GM23248 (cell line): Measurements from ENCODE around the gene HOOK1. TPM values are rescaled to one million over a fixed set of nuclear protein-coding genes. Genes with fewer than 3 reads are reported as not detected.
"Not testable (repeated sequence)": the region's sequence is repeated elsewhere in the genome, so short reads cannot be mapped to it uniquely, and the experiment has no call there.

Source experiments
- DNase-seq: peaks from one replicate; pipeline ENCODE4 v3.0.0-alpha.2; 2015
- H2AFZ ChIP-seq: fragments of 200-600 bp; sonication (generic); 2 replicates; pipeline ENCODE4 v1.6.1; 2016; ENCODE audit warnings: antibody characterized with exemption
- H3F3A ChIP-seq: fragments of 200-600 bp; sonication (generic); 2 replicates; pipeline ENCODE4 v1.6.1; 2016; ENCODE audit warnings: mild to moderate bottlenecking, antibody characterized with exemption, mixed run types; ENCODE audit not compliant: insufficient read depth
- H3K27ac ChIP-seq: fragments of 200-600 bp; sonication (generic); 2 replicates; pipeline ENCODE4 v1.5.1; 2016; ENCODE audit warnings: mild to moderate bottlenecking
- H3K27me3 ChIP-seq: fragments of 200-600 bp; sonication (generic); replicated peaks from 2 replicates; pipeline ENCODE4 v1.6.1; 2016; ENCODE audit warnings: mild to moderate bottlenecking; ENCODE audit not compliant: insufficient read depth
- H3K36me3 ChIP-seq: fragments of 200-600 bp; sonication (generic); 2 replicates; pipeline ENCODE4 v1.6.1; 2016; ENCODE audit warnings: low read depth, mild to moderate bottlenecking
- H3K4me1 ChIP-seq: fragments of 200-600 bp; sonication (generic); 2 replicates; pipeline ENCODE4 v1.6.1; 2016; ENCODE audit warnings: mild to moderate bottlenecking; ENCODE audit not compliant: insufficient read depth
- H3K4me2 ChIP-seq: fragments of 200-600 bp; sonication (generic); one replicate; pipeline ENCODE4 v1.6.1; 2016; ENCODE audit warnings: mild to moderate bottlenecking; ENCODE audit not compliant: unreplicated experiment
- H3K4me3 ChIP-seq: fragments of 200-600 bp; sonication (generic); 2 replicates; pipeline ENCODE4 v1.5.1; 2016; ENCODE audit warnings: mild to moderate bottlenecking
- H3K79me2 ChIP-seq: fragments of 200-600 bp; sonication (generic); 2 replicates; pipeline ENCODE4 v1.6.1; 2016; ENCODE audit warnings: mild to moderate bottlenecking; ENCODE audit not compliant: insufficient read depth
- H3K9ac ChIP-seq: fragments of 200-600 bp; sonication (generic); 2 replicates; pipeline ENCODE4 v1.6.1; 2016; ENCODE audit warnings: mild to moderate bottlenecking
- H3K9me2 ChIP-seq: fragments of 200-600 bp; sonication (generic); 2 replicates; pipeline ENCODE4 v1.6.1; 2016; ENCODE audit warnings: mixed run types, mild to moderate bottlenecking, moderate library complexity; ENCODE audit not compliant: insufficient read depth
- H3K9me3 ChIP-seq: fragments of 200-600 bp; sonication (generic); one replicate; pipeline ENCODE4 v1.6.1; 2017; ENCODE audit warnings: low read depth
- H4K20me1 ChIP-seq: fragments of 200-600 bp; sonication (generic); 2 replicates; pipeline ENCODE4 v1.6.0; 2016; ENCODE audit not compliant: insufficient read depth
- EZH2 ChIP-seq: fragments of 200-600 bp; sonication (generic); IDR thresholded peaks from 2 replicates; pipeline ENCODE4 v1.6.1; 2018; ENCODE audit warnings: antibody characterized with exemption, mild to moderate bottlenecking; ENCODE audit not compliant: insufficient read depth, poor library complexity, severe bottlenecking
- EZH2phosphoT487 ChIP-seq: fragments of 200-600 bp; sonication (generic); IDR thresholded peaks from 2 replicates; pipeline ENCODE4 v1.6.1; 2018; ENCODE audit warnings: antibody characterized with exemption, moderate library complexity, mild to moderate bottlenecking, low read depth; ENCODE audit not compliant: insufficient read depth
- WGBS, 2 experiments: methylation state at CpG; one replicate each; pipeline ENCODE4 v1.1.6; 2015 to 2017; ENCODE audit warnings: low lambda C conversion rate in 2 of 2, low coverage in 1 of 2; ENCODE audit errors: missing lambda C conversion rate in 2 of 2; 5-methylcytosine and 5-hydroxymethylcytosine counted together
- in situ Hi-C: fragments of 300-500 bp; cut with MboI; formaldehyde crosslinking; loops from 2 replicates; pipeline ENCODE4 v1.15.0; 2020
- polyA plus RNA-seq: library from polyadenylated mRNA; unstranded; fragments of >200 nt; fragmentation: Nextera tagmentation; extraction: Ambion mirVana; gene quantifications from 2 replicates; pipeline ENCODE4 v1.2.1, GENCODE V29; 2016
- total RNA-seq: library from RNA; depleted of rRNA; stranded (reverse); fragments of >200 nt; shearing (Covaris generic); gene quantifications from 2 replicates; pipeline ENCODE4 v1.2.3, GENCODE V29; 2014

Gene HOOK1
- total and polyA plus RNA-seq, 2 experiments from 2014 or later, result not detected

- H4K20me1 ChIP-seq, result no peaks in the 10 kb centered on the region
- H3K9ac ChIP-seq, result no peak overlapping the region
- H3K4me1 ChIP-seq, result no peaks in the 10 kb centered on the region
- H3K9me3 ChIP-seq, result no peaks in the 10 kb centered on the region
- no peaks in the 10 kb centered on the region for H3K79me2 ChIP-seq
- no peak for DNase-seq
- no peaks in the 10 kb centered on the region for H3F3A ChIP-seq
- no peaks in the 10 kb centered on the region for H3K36me3 ChIP-seq
- WGBS, 2 experiments, result 29 to 37% methylated on average over 2 of the region's 2 CpGs
- no peak overlapping the region for H3K4me3 ChIP-seq
- no peak overlapping the region for H2AFZ ChIP-seq
- peaks cover 6% of the 10 kb centered on the region; the same call in 1 of the 2 replicates for H3K27me3 ChIP-seq
- H3K4me2 ChIP-seq, result no peak overlapping the region
- in situ Hi-C loops, result no loop called here
- no peaks in the 10 kb centered on the region for H3K9me2 ChIP-seq
- TF ChIP-seq EZH2 (no peak), EZH2phosphoT487 (no peak)
- H3K27ac ChIP-seq, result no peak overlapping the region
Observed at GRCh38 chr1:59845091-59845490, 30.3 kb downstream of the HOOK1 start.

- Histone ChIP-seq H3K9me3 (no peaks in the 10 kb centered on the region), H4K20me1 (no peaks in the 10 kb centered on the region), H3K27me3 (peaks cover 12% of the 10 kb centered on the region; the same call in 1 of the 2 replicates), H3K27ac (no peak overlapping the region), H3K36me3 (no peaks in the 10 kb centered on the region), H3K4me3 (no peak overlapping the region), H3K9ac (no peak overlapping the region), H3F3A (no peaks in the 10 kb centered on the region), H2AFZ (no peak overlapping the region), H3K9me2 (no peaks in the 10 kb centered on the region), H3K79me2 (no peaks in the 10 kb centered on the region), H3K4me2 (no peak overlapping the region), H3K4me1 (no peaks in the 10 kb centered on the region)
- in situ Hi-C loops, result no loop called here
- 63 to 66% methylated on average over 3 of the region's 3 CpGs for whole genome bisulfite sequencing, 2 experiments
- no peak for DNase-seq
- TF ChIP-seq EZH2 (no peak), EZH2phosphoT487 (no peak)
Observed at GRCh38 chr1:59846209-59846894, 31.6 kb downstream of the HOOK1 start.

GRCh38 chr1:59846895-59847282, 32.1 kb downstream of the HOOK1 start:
- WGBS, 2 experiments, result 49 to 59% methylated on average over 2 of the region's 2 CpGs
- Histone ChIP-seq H3K4me2 (no peak overlapping the region), H3K79me2 (no peaks in the 10 kb centered on the region), H3K36me3 (no peaks in the 10 kb centered on the region), H2AFZ (no peak overlapping the region), H3K9me2 (no peaks in the 10 kb centered on the region), H3K4me1 (no peaks in the 10 kb centered on the region), H3K9me3 (no peaks in the 10 kb centered on the region), H3K9ac (no peak overlapping the region), H3K27ac (no peak overlapping the region), H4K20me1 (no peaks in the 10 kb centered on the region), H3F3A (no peaks in the 10 kb centered on the region), H3K4me3 (no peak overlapping the region), H3K27me3 (peaks cover 12% of the 10 kb centered on the region; the same call in 1 of the 2 replicates)
- TF ChIP-seq EZH2phosphoT487, result no peak
- in situ Hi-C loops, result no loop called here
- no peak for DNase-seq

GRCh38 chr1:59852117-59852516, 37.4 kb downstream of the HOOK1 start:
- Histone ChIP-seq H3K9ac (no peak overlapping the region), H3K4me1 (no peaks in the 10 kb centered on the region), H3F3A (no peaks in the 10 kb centered on the region), H3K9me3 (no peaks in the 10 kb centered on the region), H3K36me3 (no peaks in the 10 kb centered on the region), H4K20me1 (no peaks in the 10 kb centered on the region), H3K4me3 (no peak overlapping the region), H2AFZ (no peak overlapping the region), H3K27ac (no peak overlapping the region), H3K27me3 (peaks cover 5% of the 10 kb centered on the region; the same call in 1 of the 2 replicates), H3K4me2 (no peak overlapping the region), H3K9me2 (no peaks in the 10 kb centered on the region), H3K79me2 (no peaks in the 10 kb centered on the region)
- DNase-seq, result no peak
- TF ChIP-seq EZH2 (no peak), EZH2phosphoT487 (no peak)
- in situ Hi-C loops, result no loop called here
- WGBS, 2 experiments, result 71 to 81% methylated on average over 1 of the region's 1 CpG

- H3K79me2 ChIP-seq, H3K4me2 ChIP-seq, H3K9ac ChIP-seq, DNase-seq, H3K9me3 ChIP-seq, in situ Hi-C loops, H3F3A ChIP-seq, H2AFZ ChIP-seq, H3K27ac ChIP-seq, H4K20me1 ChIP-seq, H3K9me2 ChIP-seq, H3K4me3 ChIP-seq, H3K4me1 ChIP-seq, H3K36me3 ChIP-seq, H3K27me3 ChIP-seq: not testable (repeated sequence)
- 35 to 50% methylated on average over 1 of the region's 1 CpG for WGBS, 2 experiments
Observed at GRCh38 chr1:59855297-59855696, 40.5 kb downstream of the HOOK1 start.
